AG04450 (cell line): ENCODE data around the gene WFDC8. TPM values are rescaled to one million over a fixed set of nuclear protein-coding genes. Genes with fewer than 3 reads are reported as not detected.

Experiments
- CTCF ChIA-PET: fragments of 300-600, 350-600 bp; formaldehyde crosslinking; extraction: SDS; loops from one replicate; lab custom pipeline; 2022; ENCODE audit warnings: antibody characterized with exemption, inconsistent platforms; lab: Charles Lee
- POLR2A ChIA-PET: fragments of 350-600 bp; formaldehyde crosslinking; extraction: SDS; loops from one replicate; lab custom pipeline; 2021; ENCODE audit warnings: antibody characterized with exemption, inconsistent platforms; lab: Yijun Ruan, JAX
- DNase-seq: peaks from one replicate; pipeline ENCODE4 v3.0.0-alpha.2; 2011; ENCODE audit warnings: low read depth, low spot score
- H3K27ac ChIP-seq: one replicate; pipeline ENCODE4 v1.5.1; 2012; ENCODE audit warnings: low read depth, low read length, control low read depth
- H3K27me3 ChIP-seq: one replicate; pipeline ENCODE4 v1.6.0; 2012; ENCODE audit warnings: low read length; ENCODE audit not compliant: control insufficient read depth, insufficient read depth
- H3K4me3 ChIP-seq: 2 replicates; pipeline ENCODE4 v1.5.1; 2011; ENCODE audit warnings: mild to moderate bottlenecking, low read depth, low read length, control low read depth
- H3K9me3 ChIP-seq: 2 replicates; pipeline ENCODE4 v1.5.1; 2012; ENCODE audit warnings: low read length; ENCODE audit not compliant: control insufficient read depth, insufficient read depth
- polyA plus RNA-seq: library from polyadenylated mRNA; depleted of rRNA; stranded (reverse); fragments of >200 nt; gene quantifications from 2 replicates; pipeline ENCODE4 v1.2.3, GENCODE V29; 2011
- TF ChIP-seq, protein P1 (sequence below): IDR thresholded peaks from 2 replicates; pipeline ENCODE4 v1.5.1; 2011; ENCODE audit warnings: low read depth, low read length, control low read depth, inconsistent platforms

The WFDC8 gene
- polyA plus RNA-seq, 1 experiment = not detected

DNA sequence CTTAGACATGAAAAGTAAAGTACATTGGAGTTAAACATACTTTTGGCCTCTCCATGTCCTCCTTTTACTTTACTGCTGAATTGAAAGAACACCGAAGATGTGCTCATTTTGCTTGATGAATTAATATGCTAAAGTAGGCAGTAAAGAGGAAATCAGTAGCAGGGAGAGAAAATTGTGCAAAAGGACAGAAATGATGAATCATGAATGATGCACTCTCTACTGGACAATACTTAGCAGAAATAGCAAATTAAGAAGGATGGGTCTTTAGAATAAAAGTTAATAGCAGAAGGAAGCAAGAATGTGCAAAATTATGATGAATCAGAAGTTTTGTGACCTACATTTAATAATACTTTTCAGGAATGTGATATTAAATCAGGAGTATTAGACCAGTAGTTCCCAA lies 55.3 kb downstream of the WFDC8 start:
- Histone ChIP-seq H3K27ac (no peak overlapping the region), H3K27me3 (no peaks in the 10 kb centered on the region), H3K9me3 (no peaks in the 10 kb centered on the region), H3K4me3 (no peak overlapping the region)
- POLR2A ChIA-PET = no interaction called here
- CTCF ChIA-PET = no interaction called here
- DNase-seq = no peak
- TF ChIP-seq, protein P1, sequence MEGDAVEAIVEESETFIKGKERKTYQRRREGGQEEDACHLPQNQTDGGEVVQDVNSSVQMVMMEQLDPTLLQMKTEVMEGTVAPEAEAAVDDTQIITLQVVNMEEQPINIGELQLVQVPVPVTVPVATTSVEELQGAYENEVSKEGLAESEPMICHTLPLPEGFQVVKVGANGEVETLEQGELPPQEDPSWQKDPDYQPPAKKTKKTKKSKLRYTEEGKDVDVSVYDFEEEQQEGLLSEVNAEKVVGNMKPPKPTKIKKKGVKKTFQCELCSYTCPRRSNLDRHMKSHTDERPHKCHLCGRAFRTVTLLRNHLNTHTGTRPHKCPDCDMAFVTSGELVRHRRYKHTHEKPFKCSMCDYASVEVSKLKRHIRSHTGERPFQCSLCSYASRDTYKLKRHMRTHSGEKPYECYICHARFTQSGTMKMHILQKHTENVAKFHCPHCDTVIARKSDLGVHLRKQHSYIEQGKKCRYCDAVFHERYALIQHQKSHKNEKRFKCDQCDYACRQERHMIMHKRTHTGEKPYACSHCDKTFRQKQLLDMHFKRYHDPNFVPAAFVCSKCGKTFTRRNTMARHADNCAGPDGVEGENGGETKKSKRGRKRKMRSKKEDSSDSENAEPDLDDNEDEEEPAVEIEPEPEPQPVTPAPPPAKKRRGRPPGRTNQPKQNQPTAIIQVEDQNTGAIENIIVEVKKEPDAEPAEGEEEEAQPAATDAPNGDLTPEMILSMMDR = no peak

- Histone ChIP-seq H3K9me3 (no peaks in the 10 kb centered on the region), H3K27ac (no peak overlapping the region), H3K4me3 (no peak overlapping the region), H3K27me3 (no peaks in the 10 kb centered on the region)
- ChIA-PET CTCF (no interaction called here), POLR2A (no interaction called here)
- TF ChIP-seq, protein P1 = no peak
- DNase-seq = no peak
Measured at GRCh38 chr20:45518282-45518681, 60.8 kb downstream of the WFDC8 start.

- Histone ChIP-seq H3K27me3 (peaks cover 4% of the 10 kb centered on the region), H3K27ac (no peak within 1 kb of the TSS), H3K9me3 (no peaks in the 10 kb centered on the region), H3K4me3 (no peak within 1 kb of the TSS)
- DNase-seq = no peak
- ChIA-PET POLR2A (no interaction called here), CTCF (no interaction called here)
- TF ChIP-seq, protein P1 = no peak
Measured at GRCh38 chr20:45515147-45515913, 63.8 kb downstream of the WFDC8 start, which contains the start of gene SPINT3. SPINT3 (minus strand) TSS chr20:45515622; CDS start chr20:45515608, 14 bp downstream.

GRCh38 chr20:45510242-45510862 lies 68.7 kb downstream of the WFDC8 start:
- TF ChIP-seq, protein P1 = no peak
- no peak for DNase-seq
- Histone ChIP-seq H3K27ac (no peak overlapping the region), H3K4me3 (no peak overlapping the region), H3K27me3 (peaks cover 4% of the 10 kb centered on the region), H3K9me3 (no peaks in the 10 kb centered on the region)
- ChIA-PET CTCF (no interaction called here), POLR2A (no interaction called here)

DNA sequence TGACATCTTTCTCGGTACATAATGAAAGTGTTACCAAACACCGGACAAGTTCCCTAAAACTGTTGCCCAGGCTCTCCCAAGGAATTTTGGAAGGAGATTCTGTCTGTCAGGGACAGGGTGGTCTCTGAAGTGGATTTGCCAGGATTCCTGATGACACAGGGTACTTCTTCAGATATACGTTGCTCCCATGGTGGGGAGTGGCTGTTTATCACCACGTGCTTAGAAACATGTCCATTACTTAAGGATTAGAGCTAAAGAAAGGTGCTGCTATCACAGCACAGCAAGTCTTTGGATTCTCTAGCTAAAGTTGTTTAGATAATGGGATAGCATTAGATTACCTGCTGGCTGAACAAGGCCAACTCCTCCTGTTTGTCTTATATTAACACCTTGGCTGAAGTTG lies 70.0 kb downstream of the WFDC8 start:
- CTCF ChIA-PET = no interaction called here
- H3K27ac ChIP-seq = no peak overlapping the region
- TF ChIP-seq, protein P1 = no peak

More for the DNA sequence above, 70.0 kb downstream of the WFDC8 start:
- Histone ChIP-seq H3K9me3 (no peaks in the 10 kb centered on the region), H3K27me3 (peaks cover 4% of the 10 kb centered on the region), H3K4me3 (no peak overlapping the region)
- POLR2A ChIA-PET = no interaction called here
- DNase-seq = no peak
